ENCODE results near the gene WDR4.
"Not testable (repeated sequence)": the region's sequence is repeated elsewhere in the genome, so short reads cannot be mapped to it uniquely, and the experiment has no call there.

WDR4 gene, protein sequence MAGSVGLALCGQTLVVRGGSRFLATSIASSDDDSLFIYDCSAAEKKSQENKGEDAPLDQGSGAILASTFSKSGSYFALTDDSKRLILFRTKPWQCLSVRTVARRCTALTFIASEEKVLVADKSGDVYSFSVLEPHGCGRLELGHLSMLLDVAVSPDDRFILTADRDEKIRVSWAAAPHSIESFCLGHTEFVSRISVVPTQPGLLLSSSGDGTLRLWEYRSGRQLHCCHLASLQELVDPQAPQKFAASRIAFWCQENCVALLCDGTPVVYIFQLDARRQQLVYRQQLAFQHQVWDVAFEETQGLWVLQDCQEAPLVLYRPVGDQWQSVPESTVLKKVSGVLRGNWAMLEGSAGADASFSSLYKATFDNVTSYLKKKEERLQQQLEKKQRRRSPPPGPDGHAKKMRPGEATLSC

DNA sequence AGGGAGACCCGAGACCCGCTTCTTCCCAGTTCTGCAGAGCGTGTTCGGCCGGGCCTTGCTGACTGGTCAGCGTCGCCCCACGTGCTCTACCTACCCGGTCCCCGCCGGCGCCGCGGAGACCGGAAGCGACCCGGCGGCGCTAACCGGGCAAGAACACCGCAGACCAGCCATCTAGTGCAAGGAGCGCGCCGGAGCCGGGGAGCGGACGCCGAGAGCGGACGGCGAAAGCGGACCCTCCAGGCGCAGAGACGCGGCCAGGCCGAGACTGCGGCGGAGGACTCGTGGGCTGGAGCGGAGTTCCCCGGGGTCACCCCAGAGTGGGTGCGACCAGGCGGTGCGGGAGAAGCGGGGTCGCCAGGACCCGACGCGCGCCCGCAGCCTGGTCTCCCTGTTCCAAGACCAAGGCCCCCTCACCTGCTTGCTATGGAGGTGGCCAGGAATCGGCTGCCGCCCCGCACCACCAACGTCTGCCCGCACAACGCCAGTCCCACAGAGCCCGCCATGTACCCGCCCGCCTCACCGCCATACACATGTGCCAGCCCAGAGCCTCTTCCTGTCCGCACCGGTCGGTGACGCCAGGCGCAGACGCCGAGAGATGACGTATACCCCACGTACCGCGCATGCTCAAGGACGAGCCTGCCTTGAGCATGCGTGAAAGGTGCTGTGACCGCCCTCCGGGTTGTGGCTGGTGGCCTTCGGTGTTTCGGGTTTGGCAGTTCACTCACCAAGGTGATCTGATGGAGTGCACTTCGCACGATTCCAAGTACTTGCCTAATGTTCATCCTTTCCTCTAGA lies at the start of gene WDR4:
WDR4 (minus strand) TSS at position 547 of the 795 bp plus-strand sequence; CDS start at position 503, 44 bp downstream.
- DNase-seq (ENCODE audit: low read depth in 2 of 2), result peak; percentile 94 to 98

DNA sequence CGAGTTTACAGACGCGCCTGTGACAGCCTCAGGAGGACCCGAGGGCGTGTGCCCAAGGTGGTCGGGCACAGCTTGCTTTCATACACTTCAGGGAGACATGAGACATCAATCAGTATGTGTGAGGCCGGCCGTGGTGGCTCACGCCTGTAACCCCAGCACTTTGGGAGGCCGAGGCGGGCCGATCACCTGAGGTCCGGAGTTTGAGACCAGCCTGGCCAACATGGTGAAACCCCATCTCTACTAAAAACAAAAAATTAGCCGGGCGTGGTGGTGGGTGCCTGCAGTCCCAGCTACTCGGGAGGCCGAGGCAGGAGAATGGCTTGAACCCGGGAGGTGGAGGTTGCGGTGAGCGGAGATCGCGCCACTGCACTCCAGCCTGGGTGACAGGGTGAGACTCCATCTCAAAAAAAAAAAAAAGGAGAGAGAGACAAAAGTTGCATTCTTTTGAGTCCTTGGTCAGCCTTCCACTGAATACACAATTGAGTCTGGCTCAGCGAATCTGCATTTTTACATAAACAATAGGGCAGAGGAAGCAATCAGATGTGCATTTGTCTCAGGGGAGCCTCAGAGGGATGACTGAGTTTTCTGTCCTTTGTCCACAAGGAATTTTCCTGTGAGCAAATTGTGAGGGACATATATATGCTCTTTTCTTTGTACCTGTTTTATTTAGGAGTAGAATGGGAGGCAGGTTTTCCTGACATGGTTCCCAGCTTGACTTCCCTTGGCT lies 48.3 kb upstream of the WDR4 start:
- DNase-seq (ENCODE audit: low read depth in 2 of 2), result not testable (repeated sequence)

DNA sequence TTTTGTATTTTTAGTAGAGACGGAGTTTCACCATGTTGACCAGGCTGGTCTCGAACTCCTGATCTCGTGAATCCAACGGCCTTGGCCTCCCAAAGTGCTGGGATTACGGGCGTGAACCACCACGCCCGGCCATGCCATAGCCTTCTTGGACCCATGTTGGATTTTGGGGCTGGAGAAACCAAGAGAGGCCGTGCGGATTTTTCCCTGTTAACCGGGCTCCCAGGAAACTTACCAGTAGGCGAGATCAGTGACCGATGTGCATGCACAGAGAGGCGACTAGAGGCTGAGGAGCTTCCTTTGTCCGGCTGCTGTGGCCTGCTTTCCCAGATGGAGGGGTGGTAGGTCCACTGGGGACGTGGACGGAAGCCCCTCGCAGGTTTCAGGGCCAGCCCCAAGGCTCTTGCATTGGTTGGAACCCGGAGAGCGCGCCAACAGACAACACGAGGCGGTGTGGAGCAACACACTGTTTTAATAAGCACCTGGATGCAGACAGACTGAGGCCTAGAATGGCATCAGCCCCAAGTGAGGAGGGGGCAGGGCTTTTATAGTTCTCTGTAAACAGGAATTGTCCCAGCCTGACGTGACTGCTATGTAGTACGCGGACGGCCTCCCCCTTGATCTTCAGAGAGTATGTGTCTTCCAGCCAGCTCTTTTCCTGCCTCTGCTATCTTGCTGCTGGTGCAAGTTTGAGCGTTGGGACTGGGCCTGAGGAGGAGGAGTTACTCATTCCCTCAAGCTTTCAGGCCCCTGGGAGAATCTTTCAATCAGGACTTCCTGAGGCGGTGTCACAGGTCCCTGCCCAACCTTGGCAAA lies 46.0 kb upstream of the WDR4 start, which contains the start of gene ERVH48-1:
ERVH48-1 (minus strand) TSS at position 517 of the 813 bp plus-strand sequence. CDS start 6,624 bp downstream, outside the sequence.
- no peak for DNase-seq (ENCODE audit: low read depth in 2 of 2)

DNA sequence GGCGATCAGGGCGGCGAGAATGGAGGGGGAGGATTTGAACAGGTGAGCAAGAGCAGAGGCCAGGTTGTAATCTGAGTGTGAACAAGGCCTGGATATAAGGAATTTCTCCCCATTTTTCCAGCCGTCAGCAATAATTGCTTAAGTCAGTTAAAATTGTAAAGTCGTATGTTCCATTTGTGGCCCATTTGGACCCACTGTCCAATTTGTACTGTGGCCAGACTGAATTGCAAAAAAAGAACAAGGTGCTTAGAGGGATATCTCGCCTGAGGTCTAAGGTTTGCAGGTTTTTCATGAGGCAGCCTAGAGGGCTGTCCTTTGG lies 45.1 kb upstream of the WDR4 start:
- no peak for DNase-seq (ENCODE audit: low read depth in 2 of 2)

DNA sequence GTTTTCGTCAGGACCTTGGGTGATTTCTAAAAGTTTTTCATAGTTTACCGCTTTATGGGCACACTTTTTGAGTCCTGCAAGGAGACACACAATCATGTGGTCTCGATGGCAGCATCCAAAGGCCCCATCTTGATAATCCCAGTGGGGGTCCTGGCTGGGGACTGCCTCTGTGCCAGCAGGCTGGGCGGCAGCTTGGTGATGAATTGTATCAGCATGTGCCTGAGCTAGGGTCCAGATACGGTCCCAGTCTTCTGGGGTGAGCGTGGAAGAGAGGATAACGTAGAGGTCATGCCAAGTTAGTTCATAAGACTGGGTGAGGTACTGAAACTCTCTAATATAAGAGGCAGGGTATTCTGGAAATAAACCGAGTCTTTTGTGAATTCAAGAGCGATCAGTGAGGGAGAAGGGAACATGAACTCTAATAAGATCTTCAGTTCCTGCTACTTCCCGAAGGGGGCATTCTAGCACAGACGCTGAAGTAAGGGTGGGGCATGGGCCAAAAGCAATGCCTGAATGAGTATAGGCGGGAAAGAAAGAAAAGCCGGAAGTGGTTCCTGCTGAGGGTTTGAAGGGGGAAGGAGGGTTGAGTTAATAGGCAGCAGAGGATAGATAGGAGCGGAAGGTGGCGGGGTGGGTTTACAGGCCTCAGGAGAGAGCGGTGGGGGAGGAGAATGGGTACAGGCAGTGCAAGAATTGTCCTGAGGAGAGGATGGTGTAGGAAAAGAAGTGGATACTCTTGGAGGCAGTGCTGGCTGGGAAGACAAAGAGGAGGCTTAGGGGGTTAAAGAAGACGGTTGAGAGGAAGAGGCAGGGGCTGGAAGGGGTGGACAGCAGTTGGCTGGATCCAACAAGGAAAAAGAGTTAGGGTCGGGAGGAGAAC lies 44.5 kb upstream of the WDR4 start:
- DNase-seq (ENCODE audit: low read depth in 2 of 2), result peak; percentile 34 to 57

DNA sequence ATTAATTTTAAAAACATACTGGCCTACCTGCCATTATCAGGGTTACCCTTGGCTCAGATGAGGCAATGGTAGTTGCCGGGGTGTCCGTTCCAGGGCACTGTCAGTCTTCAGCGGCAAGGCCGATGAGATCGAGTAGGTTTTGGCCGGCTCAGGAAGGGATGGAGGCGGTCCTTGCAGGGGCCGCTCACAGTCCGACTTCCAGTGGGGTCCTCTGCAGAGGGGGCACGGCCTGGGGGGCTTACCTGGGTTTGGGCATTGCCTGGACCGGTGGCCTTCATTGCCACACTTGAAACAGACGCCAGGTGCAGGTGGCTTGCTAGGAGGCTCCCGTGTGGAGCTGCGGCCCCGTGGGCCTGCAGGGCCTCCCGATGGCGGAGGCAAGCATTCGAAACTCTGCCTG lies 43.6 kb upstream of the WDR4 start:
- DNase-seq (ENCODE audit: low read depth in 2 of 2), result no peak

DNA sequence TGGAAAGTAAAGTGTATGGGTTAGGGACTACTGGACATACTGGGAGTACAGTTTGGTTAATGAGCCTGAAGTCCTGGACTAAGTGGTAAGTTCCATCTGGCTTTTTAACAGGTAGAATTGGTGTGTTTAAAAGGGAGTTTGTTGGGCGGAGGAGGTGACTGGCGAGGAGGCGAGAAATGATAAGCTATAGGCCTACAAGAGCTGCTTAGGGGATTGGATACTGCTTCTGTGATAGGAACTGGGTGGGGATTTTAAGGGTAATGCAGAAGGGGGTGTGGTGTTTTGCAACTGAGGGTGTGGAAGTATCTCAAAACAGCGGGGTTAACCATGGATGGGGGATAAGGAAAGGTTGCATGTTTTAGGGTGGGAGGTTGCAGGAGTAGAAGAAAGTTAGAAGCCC lies 42.6 kb upstream of the WDR4 start:
- DNase-seq (ENCODE audit: low read depth in 2 of 2), result no peak

DNA sequence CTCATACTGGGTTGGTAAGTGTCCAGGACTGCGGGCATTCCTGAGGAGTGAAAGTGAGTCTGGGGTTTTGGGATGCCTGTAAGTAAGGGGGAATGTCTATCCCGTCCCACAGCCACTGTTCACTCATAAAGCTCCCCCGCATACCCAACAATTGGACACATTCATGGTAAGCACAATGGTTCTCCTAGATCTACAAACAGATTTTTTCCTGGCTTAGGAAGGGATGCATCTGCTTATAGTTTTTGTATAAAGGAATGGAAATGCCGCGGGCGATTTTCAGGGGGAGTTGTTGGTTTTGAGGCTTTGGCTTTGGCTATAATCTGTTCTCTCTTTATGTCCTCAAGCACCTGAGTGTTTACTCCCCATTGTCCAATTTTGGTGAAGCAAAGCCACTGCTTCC lies 39.0 kb upstream of the WDR4 start:
- no peak for DNase-seq (ENCODE audit: low read depth in 2 of 2)

DNA sequence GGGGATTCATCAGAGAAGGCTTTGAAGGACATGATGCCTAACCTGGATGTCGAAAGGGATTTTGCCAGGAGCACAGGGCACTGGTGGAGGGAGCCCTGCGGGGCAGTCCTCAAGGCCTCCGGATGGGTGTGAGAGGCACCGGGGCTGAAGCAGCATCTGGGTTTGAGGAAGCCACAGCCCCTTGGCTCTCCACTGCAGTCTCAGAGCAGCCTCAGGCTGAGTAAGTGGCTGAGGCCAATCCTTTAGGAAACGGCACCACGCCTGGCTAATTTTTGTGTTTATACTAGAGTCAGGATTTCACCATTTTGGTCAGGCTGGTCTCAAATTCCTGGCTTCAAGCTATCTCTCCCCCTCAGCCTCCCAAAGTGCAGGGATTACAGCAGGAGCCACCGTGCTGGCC lies 34.1 kb upstream of the WDR4 start:
- DNase-seq (ENCODE audit: low read depth in 2 of 2), result no peak

DNA sequence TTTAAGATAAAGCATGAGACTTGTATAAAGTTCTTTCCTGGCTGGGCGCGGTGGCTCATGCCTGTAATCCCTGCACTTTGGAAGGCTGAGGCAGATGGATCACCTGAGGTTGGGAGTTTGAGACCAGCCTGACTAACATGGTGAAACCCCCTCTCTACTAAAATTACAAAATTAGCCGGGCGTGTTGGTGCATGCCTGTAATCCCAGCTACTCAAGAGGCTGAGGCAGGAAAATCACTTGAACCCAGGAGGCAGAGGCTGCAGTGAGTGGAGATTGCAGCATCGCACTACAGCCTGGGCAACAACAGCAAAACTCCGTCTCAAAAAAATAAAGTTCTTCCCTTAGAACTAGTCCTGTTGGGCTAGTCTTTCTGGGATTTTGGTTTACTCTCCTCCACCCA lies 32.6 kb upstream of the WDR4 start:
- DNase-seq (ENCODE audit: low read depth in 2 of 2), result not testable (repeated sequence)

DNA sequence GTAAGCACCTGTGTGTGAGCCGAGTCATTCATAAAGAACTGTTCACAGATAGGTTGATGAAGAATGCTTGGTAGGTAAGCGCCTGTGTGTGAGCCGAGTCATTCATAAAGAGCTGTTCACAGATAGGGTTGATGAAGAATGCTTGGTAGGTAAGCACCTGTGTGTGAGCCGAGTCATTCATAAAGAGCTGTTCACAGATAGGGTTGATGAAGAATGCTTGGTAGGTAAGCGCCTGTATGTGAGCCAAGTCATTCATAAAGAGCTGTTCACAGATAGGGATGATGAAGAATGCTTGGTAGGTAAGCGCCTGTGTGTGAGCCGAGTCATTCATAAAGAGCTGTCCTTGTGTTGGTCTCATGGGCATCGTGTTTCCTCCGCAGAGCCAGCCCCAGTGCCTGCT lies 29.1 kb upstream of the WDR4 start:
- DNase-seq (ENCODE audit: low read depth in 2 of 2), result not testable (repeated sequence)

DNA sequence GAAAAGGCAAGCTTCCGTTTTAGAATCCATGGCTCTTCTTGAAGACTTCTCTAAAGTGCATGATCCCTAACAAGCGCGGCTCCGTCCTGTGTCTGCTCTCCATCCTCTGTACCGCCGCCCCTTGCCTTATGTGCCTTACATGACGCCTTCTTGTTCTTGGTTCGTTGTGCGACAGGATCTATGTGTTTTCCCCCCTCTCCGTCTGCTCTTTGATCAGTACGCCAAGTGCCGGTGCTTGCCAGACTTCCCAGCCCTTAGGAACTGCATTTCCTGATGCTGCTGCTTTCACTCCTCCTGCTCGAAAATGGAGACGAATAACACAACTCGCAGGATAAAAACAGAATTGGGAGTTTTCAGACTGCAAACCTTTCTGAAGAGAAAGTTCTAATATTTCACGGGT lies 26.9 kb upstream of the WDR4 start:
- no peak for DNase-seq (ENCODE audit: low read depth in 2 of 2)

DNA sequence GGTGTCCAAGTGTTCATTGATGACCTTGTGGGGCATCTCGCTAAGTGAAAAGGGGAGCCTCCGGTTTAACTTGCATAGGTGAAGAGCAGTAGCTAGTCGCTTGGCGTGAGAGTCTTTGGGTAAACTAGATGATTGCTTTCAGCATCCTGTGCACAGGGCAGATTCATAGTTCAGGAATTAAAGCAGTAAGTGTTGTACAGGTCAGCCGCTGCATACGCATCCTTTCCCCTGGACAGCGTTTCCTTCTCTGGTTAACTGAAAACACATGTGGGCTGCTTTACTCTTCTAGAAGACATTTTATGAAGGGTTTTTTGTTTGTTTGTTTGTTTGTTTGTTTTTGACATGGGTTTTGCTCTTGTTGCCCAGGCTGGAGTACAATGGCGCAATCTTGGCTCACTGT lies 25.9 kb upstream of the WDR4 start:
- DNase-seq (ENCODE audit: low read depth in 2 of 2), result no peak

DNA sequence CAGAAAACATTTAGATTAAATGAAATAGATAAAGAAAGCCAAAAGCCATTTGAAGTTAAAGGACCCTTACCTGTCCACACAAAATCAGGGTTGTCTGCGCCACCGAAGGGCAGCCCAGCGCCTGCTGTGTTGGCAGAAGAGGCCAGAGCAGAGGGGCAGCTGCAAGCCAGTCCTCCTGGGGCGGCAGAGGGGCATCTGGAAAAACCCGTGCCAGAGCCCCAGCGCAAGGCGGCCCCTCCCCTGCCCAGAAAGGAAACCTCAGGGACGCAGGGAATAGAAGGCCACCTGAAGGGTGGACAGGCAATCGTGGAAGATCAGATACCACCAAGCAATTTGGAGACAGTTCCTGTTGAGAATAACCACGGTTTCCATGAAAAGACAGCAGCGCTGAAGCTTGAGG lies 24.5 kb upstream of the WDR4 start:
- DNase-seq (ENCODE audit: low read depth in 2 of 2), result no peak

DNA sequence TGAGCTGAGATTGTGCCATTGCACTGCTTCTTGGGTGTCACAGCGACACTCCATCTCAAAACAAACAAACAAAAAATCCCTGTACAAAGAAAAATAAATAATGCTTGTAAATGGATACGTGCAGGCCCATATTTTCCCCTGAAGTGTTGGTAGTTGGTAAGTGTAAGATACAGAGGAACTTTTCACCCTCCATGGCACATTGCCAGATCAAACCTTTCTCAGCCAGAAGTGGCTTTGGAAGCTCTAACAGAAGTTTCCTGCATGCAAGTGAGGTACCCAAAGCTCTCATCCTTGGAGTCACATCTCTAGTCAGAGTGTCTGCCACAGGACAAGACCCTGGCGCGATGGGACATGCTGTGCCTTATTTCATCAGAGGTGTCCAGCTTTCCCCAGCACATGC lies 21.1 kb upstream of the WDR4 start:
- DNase-seq (ENCODE audit: low read depth in 2 of 2), result no peak

DNA sequence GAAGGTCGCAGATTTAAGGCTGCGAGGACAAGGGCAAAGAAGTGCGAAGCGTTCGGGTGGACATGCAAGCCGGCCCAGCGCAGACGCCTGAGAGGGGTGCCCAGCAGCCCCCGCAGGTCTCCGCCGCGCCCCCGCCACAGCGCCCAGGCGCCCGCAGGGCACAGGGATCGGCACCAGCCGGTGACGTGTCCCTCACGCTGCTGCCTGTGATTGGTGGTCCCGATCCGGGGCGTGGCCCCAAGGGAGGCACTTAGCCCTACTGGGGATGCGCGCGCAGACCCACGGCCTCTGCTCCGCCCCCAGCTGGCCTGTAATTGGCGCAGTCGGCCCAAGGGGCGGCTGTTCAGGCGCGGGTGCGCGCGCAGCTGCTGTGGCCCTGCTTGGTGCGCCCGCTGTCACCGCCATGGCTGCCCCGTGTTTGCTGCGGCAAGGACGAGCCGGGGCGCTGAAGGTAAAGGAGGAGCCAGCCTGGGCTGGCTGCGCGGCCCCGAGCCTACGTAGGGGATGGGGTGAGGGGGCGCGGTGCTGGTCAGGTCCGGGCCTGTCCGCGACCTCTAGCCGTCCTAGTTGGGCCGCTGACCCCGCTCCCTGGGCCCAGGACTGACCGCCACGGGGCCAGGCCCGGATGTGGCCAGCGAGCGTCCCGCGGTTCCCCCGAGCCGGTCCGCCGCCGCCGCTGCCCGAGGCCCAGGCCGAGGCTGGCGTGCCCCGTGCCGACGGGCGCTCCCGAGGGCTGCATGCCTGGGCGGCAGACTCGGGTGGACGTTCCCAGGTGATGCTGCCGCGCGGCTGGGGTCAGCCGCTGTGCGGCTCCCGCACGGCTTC lies 13.8 kb upstream of the WDR4 start, which contains the start of gene NDUFV3:
NDUFV3 (plus strand) TSS at position 379 of the 825 bp plus-strand sequence; CDS start at position 404, 25 bp downstream.
- peak; percentile 100 for DNase-seq (ENCODE audit: low read depth in 2 of 2)

DNA sequence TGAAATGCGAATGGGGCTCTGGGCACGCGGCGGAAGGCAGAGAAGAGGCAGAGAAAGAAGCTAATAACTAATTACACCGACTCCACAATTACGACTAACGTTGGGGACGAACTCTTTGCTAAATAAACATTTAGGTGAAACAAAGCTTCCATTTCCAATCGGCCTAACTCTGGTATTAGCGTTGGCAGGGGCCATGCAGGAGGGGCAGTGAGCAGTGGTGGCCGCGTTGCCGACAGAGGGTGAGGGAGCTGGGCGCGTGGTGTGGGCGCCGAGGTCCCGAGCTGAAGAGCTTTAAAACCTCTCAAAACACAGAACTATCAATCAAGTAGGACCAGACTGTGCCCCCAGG lies 13.2 kb upstream of the WDR4 start:
- no peak for DNase-seq (ENCODE audit: low read depth in 2 of 2)

DNA sequence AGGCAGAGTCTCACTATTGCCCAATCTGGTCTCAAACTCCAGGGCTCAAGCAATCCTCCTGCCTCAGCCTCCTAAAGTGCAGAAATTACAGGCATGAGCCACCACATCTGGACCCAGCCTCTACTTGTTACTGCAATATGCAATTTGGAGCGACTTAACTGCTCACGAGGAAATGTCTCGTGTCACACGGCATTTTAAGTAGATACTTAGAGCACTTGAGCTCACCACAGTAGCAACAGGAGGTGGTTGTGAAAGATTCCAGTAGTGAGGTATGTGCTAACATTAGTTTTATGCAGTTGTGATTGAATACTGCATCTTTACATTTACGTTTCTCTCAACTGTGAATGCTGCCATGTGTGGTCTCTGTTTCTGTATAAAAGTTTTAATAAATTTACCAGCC lies 8.0 kb upstream of the WDR4 start:
- no peak for DNase-seq (ENCODE audit: low read depth in 2 of 2)

DNA sequence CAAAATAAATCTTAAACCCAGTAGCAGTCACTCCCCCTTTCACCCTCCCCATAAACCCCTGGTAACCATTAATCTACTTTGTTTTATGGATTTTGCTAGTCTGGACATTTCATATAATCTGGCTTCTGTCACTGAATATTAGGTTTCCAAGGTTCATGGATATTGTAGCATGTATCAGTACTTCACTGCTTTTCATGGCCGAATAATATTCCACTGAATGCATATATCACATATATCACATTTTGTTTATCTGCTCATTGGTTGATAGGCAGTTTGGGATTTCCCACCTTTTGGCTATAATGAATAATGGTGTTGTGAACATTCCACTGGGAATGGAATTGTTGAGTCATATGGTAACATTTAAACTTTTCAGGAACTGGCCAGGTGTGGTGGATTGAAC lies 4.6 kb upstream of the WDR4 start:
- no peak for DNase-seq (ENCODE audit: low read depth in 2 of 2)

DNA sequence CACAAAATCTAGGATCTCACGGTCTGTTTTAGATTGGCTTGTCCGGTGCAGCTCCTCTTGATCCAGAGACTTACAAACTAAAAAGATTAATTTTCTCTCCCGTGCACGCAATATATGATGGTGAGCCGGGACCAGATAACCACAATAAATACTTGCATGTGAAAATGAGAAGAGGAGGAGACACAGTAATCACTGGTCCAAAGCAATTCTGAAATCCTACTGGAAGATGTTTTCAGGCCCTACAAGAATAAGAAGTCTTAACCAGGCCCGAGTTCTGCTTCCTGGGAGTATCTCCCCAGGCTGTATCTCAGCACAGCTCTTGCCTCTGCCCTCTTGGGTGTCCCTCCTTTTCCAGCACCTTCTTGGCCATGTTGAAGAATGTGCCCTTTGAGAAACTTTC lies 1.0 kb upstream of the WDR4 start:
- DNase-seq (ENCODE audit: low read depth in 2 of 2), result no peak

Data from stimulated activated CD4-positive, alpha-beta T cell treated with anti-CD3 and anti-CD28 coated beads, Interleukin-1b, Interleukin-23, amount 100 ng/mL, for 4 hours (primary cell).